Endodermal cell (in vitro differentiated cells): ENCODE results near the gene SLC37A3. TPM values are rescaled to one million over a fixed set of nuclear protein-coding genes. Genes with fewer than 3 reads are reported as not detected.
A peak's percentile ranks its signal among the peaks of the same experiment; 100 is the strongest.

Experiments
- DNase-seq: peaks from one replicate; pipeline ENCODE4 v3.0.0-alpha.2; 2017
- H3K27ac ChIP-seq: 2 replicates; pipeline ENCODE4 v1.5.1; 2013; ENCODE audit warnings: mild to moderate bottlenecking, low read depth, low read length, moderate library complexity
- H3K27me3 ChIP-seq: 2 replicates; pipeline ENCODE4 v1.6.1; 2013; ENCODE audit warnings: mild to moderate bottlenecking, low read length, moderate library complexity; ENCODE audit not compliant: insufficient read depth, control insufficient read depth, poor library complexity, severe bottlenecking
- H3K36me3 ChIP-seq: 2 replicates; pipeline ENCODE4 v1.7.0; 2013; ENCODE audit warnings: mild to moderate bottlenecking, low read length, moderate library complexity; ENCODE audit not compliant: control insufficient read depth, insufficient read depth
- H3K4me1 ChIP-seq: one replicate; pipeline ENCODE4 v1.7.0; 2013; ENCODE audit warnings: low read length; ENCODE audit not compliant: control insufficient read depth, insufficient read depth
- H3K4me3 ChIP-seq: 2 replicates; pipeline ENCODE4 v1.5.1; 2013; ENCODE audit warnings: mild to moderate bottlenecking, low read length, moderate library complexity
- H3K9ac ChIP-seq: 2 replicates; pipeline ENCODE4 v1.6.1; 2013; ENCODE audit warnings: mild to moderate bottlenecking, low read length, moderate library complexity; ENCODE audit not compliant: poor library complexity, severe bottlenecking; ENCODE audit errors: extremely low read depth
- H3K9me3 ChIP-seq: 2 replicates; pipeline ENCODE4 v1.6.1; 2013; ENCODE audit warnings: mild to moderate bottlenecking, low read length, moderate library complexity; ENCODE audit not compliant: control insufficient read depth
- H3K27ac Mint-ChIP-seq: 2 replicates; pipeline ENCODE4 v1.8.0; 2020; ENCODE audit warnings: mixed read lengths
- H3K27me3 Mint-ChIP-seq: 2 replicates; pipeline ENCODE4 v1.8.0; 2021; ENCODE audit warnings: mild to moderate bottlenecking, mixed read lengths; ENCODE audit not compliant: insufficient read depth
- H3K36me3 Mint-ChIP-seq: 2 replicates; pipeline ENCODE4 v1.8.0; 2020; ENCODE audit warnings: low read depth, mixed read lengths
- H3K4me1 Mint-ChIP-seq: 2 replicates; pipeline ENCODE4 v1.8.0; 2020; ENCODE audit warnings: mixed read lengths
- H3K4me3 Mint-ChIP-seq: 2 replicates; pipeline ENCODE4 v1.8.0; 2020; ENCODE audit warnings: mild to moderate bottlenecking, moderate library complexity, mixed read lengths
- H3K9me3 Mint-ChIP-seq: 2 replicates; pipeline ENCODE4 v1.8.0; 2020; ENCODE audit warnings: mild to moderate bottlenecking, mixed read lengths
- CTCF ChIP-seq: fragments of 200-600 bp; sonication (generic); conservative IDR thresholded peaks from 2 replicates; pipeline ENCODE4 v1.5.0; 2021; ENCODE audit warnings: antibody characterized with exemption, mild to moderate bottlenecking
- WGBS, 2 experiments: methylation state at CpG; one replicate each; pipeline versions ENCODE4 v1.1.5 to v1.1.7; 2013; ENCODE audit warnings: missing lambda C conversion rate in 2 of 2, mixed read lengths in 1 of 2; ENCODE audit not compliant: insufficient coverage in 1 of 2, insufficient read length in 1 of 2; 5-methylcytosine and 5-hydroxymethylcytosine counted together
- total RNA-seq, 2 donors: library from RNA; stranded (reverse); fragmentation: NEBNext Ultra II Directional in 1 of 2; extraction: Animal tissue kit (Norgen Biotek cat#: 25700) in 1 of 2; gene quantifications; 2 replicates in 1 of 2; 3 replicates in 1 of 2; pipeline ENCODE4 v1.2.1, GENCODE V29; 2021

Gene SLC37A3
- total RNA-seq, 2 donors from 2014 or later: 55.4 to 60.5 TPM

- Mint-ChIP-seq H3K9me3 (no peaks in the 10 kb centered on the region), H3K27ac (no peak overlapping the region), H3K4me1 (no peaks in the 10 kb centered on the region), H3K4me3 (no peak overlapping the region), H3K27me3 (no peaks in the 10 kb centered on the region), H3K36me3 (no peaks in the 10 kb centered on the region)
- H3K4me3 ChIP-seq: no peak overlapping the region
- no peak overlapping the region for H3K27ac ChIP-seq
- no peak for TF ChIP-seq CTCF
- DNase-seq: no peak
- H3K36me3 ChIP-seq: peaks cover 3% of the 10 kb centered on the region
- H3K4me1 ChIP-seq: no peaks in the 10 kb centered on the region
- H3K9ac ChIP-seq: no peak overlapping the region
- H3K9me3 ChIP-seq: no peaks in the 10 kb centered on the region
- no peaks in the 10 kb centered on the region for H3K27me3 ChIP-seq
- 95 to 100% methylated on average over 5 to 8 of the region's 8 CpGs for WGBS, 2 experiments
These were observed 7.7 kb downstream of the SLC37A3 start for GRCh38 chr7:140390466-140391190.

- Histone ChIP-seq H3K4me1 (no peaks in the 10 kb centered on the region), H3K9ac (no peak overlapping the region), H3K36me3 (peaks cover 9% of the 10 kb centered on the region), H3K27me3 (no peaks in the 10 kb centered on the region), H3K27ac (no peak overlapping the region), H3K9me3 (no peaks in the 10 kb centered on the region), H3K4me3 (no peak overlapping the region)
- H3K27me3 Mint-ChIP-seq: no peaks in the 10 kb centered on the region
- H3K27ac Mint-ChIP-seq: no peak overlapping the region
- no peaks in the 10 kb centered on the region for H3K36me3 Mint-ChIP-seq
- TF ChIP-seq CTCF: no peak
- DNase-seq: no peak
- H3K9me3 Mint-ChIP-seq: no peaks in the 10 kb centered on the region
- 96 to 98% methylated on average over 4 of the region's 4 CpGs for WGBS, 2 experiments
- H3K4me1 Mint-ChIP-seq: no peaks in the 10 kb centered on the region
- no peak overlapping the region for H3K4me3 Mint-ChIP-seq
These were observed 8.3 kb downstream of the SLC37A3 start for GRCh38 chr7:140390034-140390433.

- Mint-ChIP-seq H3K27me3 (no peaks in the 10 kb centered on the region), H3K9me3 (no peaks in the 10 kb centered on the region), H3K4me1 (no peaks in the 10 kb centered on the region), H3K4me3 (no peak overlapping the region), H3K36me3 (no peaks in the 10 kb centered on the region), H3K27ac (peak overlapping the region; percentile 40)
- no peak overlapping the region for H3K27ac ChIP-seq
- H3K36me3 ChIP-seq: peaks cover 11% of the 10 kb centered on the region
- H3K9ac ChIP-seq: no peak overlapping the region
- H3K4me3 ChIP-seq: no peak overlapping the region
- 85 to 90% methylated on average over 8 to 10 of the region's 10 CpGs for WGBS, 2 experiments
- no peaks in the 10 kb centered on the region for H3K27me3 ChIP-seq
- TF ChIP-seq CTCF: no peak
- H3K4me1 ChIP-seq: no peaks in the 10 kb centered on the region
- DNase-seq: no peak
- no peaks in the 10 kb centered on the region for H3K9me3 ChIP-seq
These were observed 8.9 kb downstream of the SLC37A3 start for GRCh38 chr7:140389445-140389844.
